K562 (cell line): Measurements from ENCODE around the gene MCM9. TPM values are rescaled to one million over a fixed set of nuclear protein-coding genes. Genes with fewer than 3 reads are reported as not detected.

Source experiments
- ATAC-seq: fragments of 200-7000 bp; cut with Tn5 transposase; 3 replicates; pipeline ENCODE4 v1.9.1; 2020; ENCODE audit warnings: moderate library complexity
- BruUV-seq: library from RNA; stranded (reverse); fragments of 400-500 nt; replicated peaks from 2 replicates; lab custom pipeline; 2021; lab: Mats Ljungman, UMichigan
- CTCF ChIA-PET: fragments of 300-600 bp; formaldehyde crosslinking; extraction: SDS; loops from one replicate; lab custom pipeline; 2021; ENCODE audit warnings: low intra/inter-chr PET ratio; lab: Yijun Ruan, JAX
- POLR2A ChIA-PET: fragments of 300-600, 350-650 bp; sonication (Branson Sonifier 250); formaldehyde crosslinking; extraction: SDS; loops from one replicate; lab custom pipeline; 2021; ENCODE audit warnings: antibody characterized with exemption, inconsistent platforms; lab: Yijun Ruan, JAX
- DNase-seq, 4 experiments: peaks; one replicate each; pipeline versions ENCODE4 v3.0.0 to v3.0.0-alpha.2; 2011 to 2018; ENCODE audit warnings: low spot score in 3 of 4, mixed read lengths in 3 of 4; ENCODE audit errors: extremely low read depth in 1 of 4
- FAIRE-seq: peaks from 2 replicates; lab custom pipeline; 2011; peaks lifted over from hg19 to GRCh38; lab: Jason Lieb, UNC
- H2AFZ ChIP-seq: 2 replicates; pipeline ENCODE4 v1.6.0; 2011; ENCODE audit warnings: low read depth, low read length, control low read depth, inconsistent platforms
- H3K27ac ChIP-seq: fragments of 200-600 bp; 3 replicates; pipeline ENCODE4 v1.8.0; 2011; ENCODE audit warnings: low read depth, mild to moderate bottlenecking, control low read depth, inconsistent platforms, low read length, moderate library complexity, mixed read lengths; ENCODE audit errors: extremely low read depth
- H3K27me3 ChIP-seq, 2 experiments: fragments of 300-600 bp in 1 of 2; 2 replicates in 1 of 2; 3 replicates in 1 of 2; pipeline versions ENCODE4 v1.6.0 to v1.8.0; 2011; ENCODE audit warnings: inconsistent platforms in 2 of 2, low read length in 2 of 2, mild to moderate bottlenecking in 1 of 2, mixed read lengths in 1 of 2, moderate library complexity in 1 of 2; ENCODE audit not compliant: control insufficient read depth in 2 of 2, insufficient read depth in 2 of 2
- H3K36me3 ChIP-seq: fragments of 300-600 bp; 3 replicates; pipeline ENCODE4 v1.8.0; 2011; ENCODE audit warnings: mild to moderate bottlenecking, low read length, inconsistent platforms; ENCODE audit not compliant: control insufficient read depth, insufficient read depth
- H3K4me1 ChIP-seq, 2 experiments: fragments of 200-600 bp in 1 of 2; replicated peaks in 1 of 2; 2 replicates in 1 of 2; 3 replicates in 1 of 2; pipeline versions ENCODE4 v1.5.1 to v1.8.0; 2011; ENCODE audit warnings: inconsistent platforms in 2 of 2, low read length in 2 of 2, mild to moderate bottlenecking in 1 of 2, mixed read lengths in 1 of 2, moderate library complexity in 1 of 2; ENCODE audit not compliant: control insufficient read depth in 2 of 2, insufficient read depth in 2 of 2
- H3K4me2 ChIP-seq: 2 replicates; pipeline ENCODE4 v1.6.1; 2011; ENCODE audit warnings: low read length, control low read depth, inconsistent platforms, mixed read lengths; ENCODE audit not compliant: insufficient read depth
- H3K4me3 ChIP-seq: fragments of 200-600 bp; sonication (generic), shearing (Covaris generic); 2 replicates; pipeline ENCODE4 v1.5.1; 2016; ENCODE audit warnings: control low read depth, inconsistent platforms
- H3K79me2 ChIP-seq: fragments of 200-600 bp; 3 replicates; pipeline ENCODE4 v1.8.0; 2011; ENCODE audit warnings: low read length, inconsistent platforms; ENCODE audit not compliant: control insufficient read depth, insufficient read depth
- H3K9ac ChIP-seq, 2 experiments: 2 replicates each; pipeline versions ENCODE4 v1.6.0 to v1.6.1; 2011; ENCODE audit warnings: low read depth in 2 of 2, low read length in 2 of 2, control low read depth in 1 of 2, inconsistent platforms in 1 of 2, mild to moderate bottlenecking in 1 of 2, mixed read lengths in 1 of 2; ENCODE audit not compliant: insufficient read depth in 1 of 2
- H3K9me1 ChIP-seq: one replicate; pipeline ENCODE4 v1.6.0; 2011; ENCODE audit warnings: inconsistent platforms, mild to moderate bottlenecking, low read length, moderate library complexity; ENCODE audit not compliant: control insufficient read depth, insufficient read depth
- H3K9me3 ChIP-seq: replicated peaks from 2 replicates; pipeline ENCODE4 v1.5.1; 2011; ENCODE audit warnings: low read depth, low read length, inconsistent platforms; ENCODE audit not compliant: control insufficient read depth, insufficient read depth
- H4K20me1 ChIP-seq: replicated peaks from 2 replicates; pipeline ENCODE4 v1.6.1; 2011; ENCODE audit warnings: low read length, inconsistent platforms, mixed read lengths; ENCODE audit not compliant: control insufficient read depth, insufficient read depth
- E2F6 ChIP-seq, 2 experiments: IDR thresholded peaks; 2 replicates each; pipeline ENCODE4 v1.6.1; 2011; ENCODE audit warnings: borderline replicate concordance in 1 of 2, control low read depth in 1 of 2, low read depth in 1 of 2, low read length in 1 of 2, mild to moderate bottlenecking in 1 of 2, mixed read lengths in 1 of 2, moderate library complexity in 1 of 2; ENCODE audit not compliant: insufficient read depth in 1 of 2, insufficient read length in 1 of 2, poor library complexity in 1 of 2, severe bottlenecking in 1 of 2; ENCODE audit errors: extremely low read depth in 1 of 2
- GATAD2B ChIP-seq: fragments of 450-650 bp; IDR thresholded peaks from 2 replicates; pipeline ENCODE4 v1.6.1; 2017; ENCODE audit warnings: mild to moderate bottlenecking, borderline replicate concordance
- GMEB1 ChIP-seq: fragments of 250-450 bp; sonication (Bioruptor Pico); IDR thresholded peaks from 2 replicates; pipeline ENCODE4 v1.4.0; 2020; ENCODE audit warnings: mild to moderate bottlenecking
- KAT7 ChIP-seq: sonication (generic); formaldehyde crosslinking; IDR thresholded peaks from 2 replicates; pipeline ENCODE4 v1.8.0; 2022; ENCODE audit warnings: missing genetic modification reagents, mild to moderate bottlenecking, borderline replicate concordance
- KLF16 ChIP-seq: IDR thresholded peaks from 2 replicates; pipeline ENCODE4 v1.6.1; 2016; ENCODE audit warnings: antibody characterized with exemption
- MTA3 ChIP-seq: fragments of 450-650 bp; formaldehyde crosslinking; IDR thresholded peaks from 2 replicates; pipeline ENCODE4 v1.6.1; 2017; ENCODE audit warnings: mild to moderate bottlenecking, borderline replicate concordance
- POLR3A ChIP-seq: IDR thresholded peaks from 2 replicates; pipeline ENCODE4 v1.6.1; 2011; ENCODE audit warnings: borderline replicate concordance, mild to moderate bottlenecking, moderate library complexity; ENCODE audit not compliant: insufficient read length, insufficient read depth; ENCODE audit errors: extremely low read depth
- PYGO2 ChIP-seq: fragments of 450-650 bp; IDR thresholded peaks from 2 replicates; pipeline ENCODE4 v1.6.1; 2016; ENCODE audit warnings: mild to moderate bottlenecking, missing genetic modification characterization, moderate library complexity, missing compliant biosample characterization
- SUPT5H ChIP-seq: fragments of 450-650 bp; IDR thresholded peaks from 2 replicates; pipeline ENCODE4 v1.6.1; 2016
- ZNF174 ChIP-seq: fragments of 250-450 bp; sonication (Bioruptor Pico); IDR thresholded peaks from 2 replicates; pipeline ENCODE4 v1.4.0; 2020; ENCODE audit warnings: mild to moderate bottlenecking
- ZNF277 ChIP-seq: fragments of 250-450 bp; sonication (Bioruptor Pico); IDR thresholded peaks from 2 replicates; pipeline ENCODE4 v1.8.0; 2022; ENCODE audit warnings: inconsistent platforms, mild to moderate bottlenecking, moderate library complexity, borderline replicate concordance
- ZNF589 ChIP-seq: fragments of 200-800 bp; sonication (Bioruptor generic); IDR thresholded peaks from 2 replicates; pipeline ENCODE4 v1.6.1; 2016; ENCODE audit warnings: low read depth, missing genetic modification characterization, missing compliant biosample characterization
- ZNF592 ChIP-seq: fragments of 450-650 bp; IDR thresholded peaks from 2 replicates; pipeline ENCODE4 v1.6.1; 2017; ENCODE audit warnings: antibody characterized with exemption, mild to moderate bottlenecking
- ZNF778 ChIP-seq: fragments of 450-650 bp; formaldehyde crosslinking; IDR thresholded peaks from 2 replicates; pipeline ENCODE4 v1.4.0; 2020; ENCODE audit warnings: mild to moderate bottlenecking, moderate library complexity
- ZNF79 ChIP-seq: fragments of 250-450 bp; sonication (Bioruptor Pico); IDR thresholded peaks from 2 replicates; pipeline ENCODE4 v1.4.0; 2020; ENCODE audit warnings: low read depth, mild to moderate bottlenecking, moderate library complexity
- WGBS: fragments of 100-300 bp; shearing (Covaris generic); methylation state at CpG from one replicate; pipeline ENCODE4 v1.1.6; 2016; ENCODE audit warnings: low coverage, mixed read lengths; ENCODE audit not compliant: insufficient coverage; ENCODE audit errors: missing lambda C conversion rate; 5-methylcytosine and 5-hydroxymethylcytosine counted together
- in situ Hi-C: fragments of 300-500 bp; cut with MboI; formaldehyde crosslinking; loops from 4 replicates; pipeline ENCODE4 v1.15.0; 2018; ENCODE audit warnings: inconsistent platforms, mixed read lengths
- intact Hi-C: fragments of 100-400 bp; cut with micrococcal nuclease; formaldehyde crosslinking; loops from 2 replicates; pipeline ENCODE4 v1.14.2; 2022
- polyA plus RNA-seq, 8 experiments: library from polyadenylated mRNA; depleted of rRNA in 4 of 8; stranded (reverse) in 5 of 8; unstranded in 3 of 8; fragments of >200 nt; fragmentation: Nextera tagmentation in 2 of 8; fragmentation: Illumina TruSeq in 1 of 8; extraction: Ambion mirVana in 2 of 8; extraction: Trizol in 1 of 8; gene quantifications; 2 replicates each; pipeline versions ENCODE4 v1.2.1 to v1.2.3, GENCODE V29; 2011 to 2014; ENCODE audit warnings: inconsistent platforms in 1 of 8, missing spikeins in 1 of 8
- total RNA-seq, 7 experiments: library from RNA; depleted of rRNA in 6 of 7; stranded (reverse); fragments of >200 nt in 6 of 7; fragmentation: Illumina TruSeq in 2 of 7; extraction: Trizol in 2 of 7; gene quantifications; 2 replicates each; pipeline versions ENCODE4 v1.2.1 to v1.2.3, GENCODE V29; 2011 to 2021; ENCODE audit warnings: low replicate concordance in 1 of 7

The MCM9 gene
- total and polyA plus RNA-seq, 9 of the 15 experiments (the other 6 are each of a cell fraction or from before 2014, with no cell fraction given), result 4.8 to 16.7 (median 11.6) TPM

GRCh38 chr6:118764766-118765165 is 170.2 kb downstream of the MCM9 start:
- Histone ChIP-seq H3K36me3 (no peaks in the 10 kb centered on the region), H3K79me2 (no peaks in the 10 kb centered on the region), H3K27me3 (no peaks in the 10 kb centered on the region), H3K4me3 (no peak overlapping the region), H3K27ac (no peak overlapping the region), H2AFZ (0 out of 2 replicates have a peak overlapping the region, but pooled peaks have one; percentile 18), H3K4me2 (no peak overlapping the region), H3K9me1 (no peaks in the 10 kb centered on the region), H3K4me1 (no peaks in the 10 kb centered on the region; a peak in 1 of 5 replicates), H3K9ac (no peak overlapping the region), H4K20me1 (no peaks in the 10 kb centered on the region), H3K9me3 (no peaks in the 10 kb centered on the region)
- in situ Hi-C loops, result no loop called here
- ATAC-seq (no peak), DNase-seq (no peak), FAIRE-seq (no peak)
- 34% methylated on average over 3 of the region's 3 CpGs for WGBS
- TF ChIP-seq KAT7, result no peak
- no peak for TF ChIP-seq ZNF174
- TF ChIP-seq ZNF79, result no peak
- TF ChIP-seq E2F6 (IDR thresholded peaks at IDR 0.05; ENCODE audit: borderline replicate concordance in 1 of 2, extremely low read depth in 1 of 2, insufficient read depth in 1 of 2, insufficient read length in 1 of 2, low read depth in 1 of 2, low read length in 1 of 2, poor library complexity in 1 of 2, severe bottlenecking in 1 of 2), result no peak
- TF ChIP-seq GATAD2B, result no peak
- TF ChIP-seq ZNF592, result no peak
- no peak for TF ChIP-seq ZNF277
- no peak for TF ChIP-seq ZNF589 (CRISPR knock-in tag)
- TF ChIP-seq SUPT5H, result no peak
- no peak for TF ChIP-seq MTA3
- no peak for TF ChIP-seq POLR3A
- TF ChIP-seq PYGO2 (tag), result no peak
- TF ChIP-seq GMEB1, result no peak
- no peak for TF ChIP-seq KLF16
- TF ChIP-seq ZNF778 (CRISPR knock-in tag), result no peak
- intact Hi-C loops, result no loop called here
- ChIA-PET CTCF (no interaction called here), POLR2A (no interaction called here)
- BruUV-seq, result no TSS peak
